HG03139 (cell line): Measurements from ENCODE around the gene TEX47.

Experiments
- ATAC-seq: cut with Tn5 transposase; IDR thresholded peaks from one replicate; pipeline ENCODE4 v1.9.1; 2021; ENCODE audit not compliant: unreplicated experiment

The TEX47 gene

DNA sequence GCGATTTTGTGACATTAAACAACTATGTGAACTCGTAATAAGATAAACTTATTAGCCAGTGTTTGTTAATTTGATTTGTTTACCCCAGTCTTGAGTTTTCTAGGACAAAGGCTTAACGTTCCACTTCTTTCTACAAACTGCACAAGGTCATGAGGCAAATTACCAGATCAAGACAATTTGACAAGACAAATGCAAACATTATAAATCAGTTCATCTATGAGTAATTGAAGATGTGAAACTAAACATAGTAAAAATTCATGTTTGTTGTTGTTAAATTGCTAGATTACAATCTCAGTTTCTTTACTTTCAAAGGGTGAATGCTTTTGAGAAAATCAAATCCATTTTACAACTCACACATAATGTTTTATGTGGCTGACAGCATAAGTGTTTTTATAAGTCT lies 49.4 kb downstream of the TEX47 start:
- no peak for ATAC-seq
